H1 (cell line): ENCODE results near the gene LHFPL6. TPM values are rescaled to one million over a fixed set of nuclear protein-coding genes. Genes with fewer than 3 reads are reported as not detected.

ENCODE experiments used
- CHD2 ChIP-seq: IDR thresholded peaks from 2 replicates; pipeline ENCODE4 v1.6.1; 2012; ENCODE audit warnings: low read length, improper control_type of control experiment
- CTCF ChIP-seq, 3 experiments: IDR thresholded peaks; 1 replicate in 2 of 3; 2 replicates in 1 of 3; pipeline versions ENCODE4 v1.5.1 to v1.6.1; 2011; ENCODE audit warnings: low read length in 3 of 3, mild to moderate bottlenecking in 3 of 3, inconsistent platforms in 2 of 3, low read depth in 1 of 3, moderate library complexity in 1 of 3; ENCODE audit not compliant: insufficient read depth in 1 of 3; ENCODE audit errors: control extremely low read depth in 1 of 3
- EP300 ChIP-seq, 2 experiments: IDR thresholded peaks; 1 replicate in 1 of 2; 2 replicates in 1 of 2; pipeline ENCODE4 v1.6.1; 2011 to 2012; ENCODE audit warnings: low read depth in 2 of 2, low read length in 2 of 2, mild to moderate bottlenecking in 2 of 2, borderline replicate concordance in 1 of 2, inconsistent platforms in 1 of 2, moderate library complexity in 1 of 2
- POU5F1 ChIP-seq: IDR thresholded peaks from 2 replicates; pipeline ENCODE4 v1.6.1; 2011; ENCODE audit warnings: low read depth, mild to moderate bottlenecking, low read length, moderate library complexity
- SIX5 ChIP-seq: IDR thresholded peaks from 2 replicates; pipeline ENCODE4 v1.6.1; 2011; ENCODE audit warnings: mild to moderate bottlenecking, low read depth, low read length
- SP4 ChIP-seq: IDR thresholded peaks from 2 replicates; pipeline ENCODE4 v1.6.1; 2012; ENCODE audit warnings: low read length, inconsistent platforms
- polyA plus RNA-seq, 7 experiments: library from polyadenylated mRNA; depleted of rRNA in 3 of 7; stranded (reverse) in 5 of 7; unstranded in 2 of 7; fragments of >200 nt in 5 of 7; fragments of 200-250 nt in 2 of 7; gene quantifications; 1 replicate in 5 of 7; 2 replicates in 1 of 7; 4 replicates in 1 of 7; pipeline versions ENCODE4 v1.2.1 to v1.2.3, GENCODE V29; 2011 to 2013; ENCODE audit warnings: missing spikeins in 2 of 7, mixed read lengths in 2 of 7
- total RNA-seq: library from RNA; stranded (reverse); fragmentation: NEBNext Ultra II Directional; extraction: Animal tissue kit (Norgen Biotek cat#: 25700); gene quantifications from 2 replicates; pipeline ENCODE4 v1.2.1, GENCODE V29; 2021

LHFPL6 gene
- total and polyA plus RNA-seq, 2 of the 8 experiments (the other 6 are each of a cell fraction or from before 2014, with no cell fraction given): 7.6 to 17.0 TPM

GRCh38 chr13:39322836-39323585 is 280.0 kb downstream of the LHFPL6 start (continued):
- no peak for TF ChIP-seq CTCF (IDR thresholded peaks at IDR 0.05; ENCODE audit: control extremely low read depth in 1 of 3, insufficient read depth in 1 of 3, low read depth in 1 of 3, low read length in 3 of 3)
- TF ChIP-seq SIX5: no peak
- TF ChIP-seq CHD2: no peak
- TF ChIP-seq EP300 (IDR thresholded peaks at IDR 0.05; ENCODE audit: borderline replicate concordance in 1 of 2, low read depth in 2 of 2, low read length in 2 of 2): no peak
- TF ChIP-seq POU5F1: no peak
- no peak for TF ChIP-seq SP4
- TF ChIP-seq, all 59 proteins: peak for 0
